Suppressor macrophage treated with lipopolysaccharide for 4 hours (primary cell): ENCODE results near the gene TLR3.
"Not testable (repeated sequence)": the region's sequence is repeated elsewhere in the genome, so short reads cannot be mapped to it uniquely, and the experiment has no call there.

ENCODE experiments used
- DNase-seq: peaks from one replicate; pipeline ENCODE4 v3.0.0-alpha.2; 2020

TLR3 gene

GRCh38 chr4:186068581-186069348, at the start of gene TLR3:
TSS of gene TLR3 (plus strand) at chr4:186069156. CDS start at chr4:186076620, 7,464 bp downstream.
- peak; percentile 72 for DNase-seq

DNA sequence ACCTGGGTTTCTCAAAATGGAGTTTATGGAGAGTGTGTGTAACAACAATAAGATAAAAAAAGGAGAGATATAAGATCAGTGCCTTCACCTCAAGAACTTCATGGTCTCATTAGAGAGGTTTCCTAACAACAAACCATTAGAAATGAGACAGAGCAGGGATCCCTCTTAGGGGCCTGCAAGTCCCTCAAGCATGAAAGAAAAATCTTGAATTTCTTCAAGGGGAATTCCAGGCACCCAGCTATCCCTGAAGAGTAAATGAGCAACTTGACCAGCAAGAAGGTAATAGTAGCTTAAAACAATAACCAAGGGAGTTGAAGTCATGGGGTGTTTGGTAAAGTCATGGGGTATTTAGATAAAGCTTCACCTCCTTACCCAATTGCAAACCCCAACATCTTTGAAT, 49.7 kb upstream of the TLR3 start:
- DNase-seq: no peak

DNA sequence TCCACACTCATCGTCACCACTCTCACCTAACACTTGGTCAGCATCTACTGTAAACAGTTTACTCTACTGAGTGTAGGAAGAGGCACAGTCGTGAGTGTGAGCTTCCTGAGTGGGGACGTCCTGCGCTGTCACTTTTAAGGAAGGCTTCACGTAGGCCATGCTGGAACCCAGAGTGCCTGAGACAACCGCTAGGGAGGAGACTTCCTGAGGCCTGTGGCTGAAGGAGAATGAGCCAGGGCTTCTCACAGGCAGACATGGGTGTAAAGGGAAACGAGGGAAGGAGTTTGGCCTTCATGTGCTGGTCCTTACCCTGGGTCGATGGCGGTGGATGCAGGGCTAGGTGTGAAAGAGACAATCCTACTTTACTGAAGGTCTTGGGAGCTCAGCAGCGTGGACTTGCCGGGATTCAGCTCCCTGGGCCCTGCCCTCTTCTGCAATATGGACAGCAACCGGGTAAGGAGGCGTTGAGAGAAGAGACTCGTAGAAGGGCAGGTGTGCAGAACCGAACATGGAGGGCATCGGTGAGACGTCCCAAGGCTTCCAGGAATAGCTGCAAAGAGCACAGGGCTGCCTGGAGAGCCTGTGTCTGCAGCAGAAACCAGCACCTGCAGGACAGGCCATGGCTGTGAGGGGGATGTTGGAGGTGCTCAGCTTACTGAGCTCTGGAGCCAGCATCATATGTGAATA, 48.7 kb upstream of the TLR3 start:
- no peak for DNase-seq

DNA sequence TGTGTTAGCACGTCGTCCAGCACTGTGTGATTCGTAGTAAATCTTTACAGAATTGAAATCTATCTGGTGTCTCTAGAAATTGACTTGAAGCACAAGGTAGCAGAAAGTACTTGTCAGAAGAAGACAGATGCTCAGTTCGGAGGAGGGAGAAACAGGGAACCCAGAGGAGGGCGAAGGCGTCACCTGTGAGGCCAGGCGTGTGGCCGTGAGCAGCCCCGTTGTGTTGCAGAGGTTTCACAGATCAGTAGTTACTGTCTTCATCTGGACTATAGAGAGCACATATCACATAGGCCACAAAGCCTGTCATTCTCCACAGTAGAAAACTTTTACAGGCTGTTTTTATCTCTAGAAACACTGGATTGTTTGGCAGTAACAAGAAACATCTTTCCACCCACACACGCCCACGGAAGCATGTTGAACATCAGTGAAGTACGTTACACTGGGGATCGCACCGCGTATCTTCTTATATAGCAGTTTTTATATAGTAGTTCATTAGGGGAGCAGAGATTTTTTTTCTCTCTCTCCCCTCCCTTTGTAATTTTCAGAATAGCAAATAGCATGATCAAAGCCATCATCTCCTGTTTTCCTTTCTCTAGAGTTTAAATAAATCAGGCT, 48.1 kb upstream of the TLR3 start:
- DNase-seq: no peak

DNA sequence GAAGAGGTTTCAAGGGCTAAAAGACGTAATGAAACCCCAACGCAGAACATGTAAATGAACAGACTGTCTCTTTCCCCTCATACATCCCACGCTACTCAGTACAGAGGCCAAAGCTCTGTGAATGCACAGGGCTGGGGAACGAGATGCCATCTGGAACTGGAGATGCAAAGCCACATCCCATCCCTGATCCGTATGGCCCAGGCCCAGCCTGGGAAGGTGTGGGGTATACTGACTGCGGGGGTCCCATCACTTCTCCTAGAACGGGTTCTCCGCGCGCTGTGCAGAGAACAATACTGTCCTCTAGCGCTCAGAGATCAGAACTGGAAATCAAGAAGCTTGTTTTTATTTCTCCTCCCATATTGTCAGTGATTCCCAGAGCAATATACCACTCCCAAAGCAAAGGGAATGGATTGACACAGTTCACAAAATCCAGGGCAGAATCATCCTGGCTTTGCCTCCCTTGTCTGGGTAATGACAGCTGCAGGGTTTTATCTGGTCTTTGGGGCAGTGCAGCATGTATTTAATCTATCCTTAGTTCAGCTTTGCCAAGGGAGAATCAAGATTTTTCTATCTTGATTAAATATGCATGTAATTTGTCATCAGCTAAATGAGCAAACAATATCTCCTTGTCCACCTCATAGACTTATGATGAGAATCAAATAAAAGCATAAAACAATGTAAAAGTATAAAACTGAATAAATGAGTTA, 47.3 kb upstream of the TLR3 start:
- peak; percentile 10 for DNase-seq

- DNase-seq: no peak
Observed at GRCh38 chr4:186023975-186024374, 45.0 kb upstream of the TLR3 start.

DNA sequence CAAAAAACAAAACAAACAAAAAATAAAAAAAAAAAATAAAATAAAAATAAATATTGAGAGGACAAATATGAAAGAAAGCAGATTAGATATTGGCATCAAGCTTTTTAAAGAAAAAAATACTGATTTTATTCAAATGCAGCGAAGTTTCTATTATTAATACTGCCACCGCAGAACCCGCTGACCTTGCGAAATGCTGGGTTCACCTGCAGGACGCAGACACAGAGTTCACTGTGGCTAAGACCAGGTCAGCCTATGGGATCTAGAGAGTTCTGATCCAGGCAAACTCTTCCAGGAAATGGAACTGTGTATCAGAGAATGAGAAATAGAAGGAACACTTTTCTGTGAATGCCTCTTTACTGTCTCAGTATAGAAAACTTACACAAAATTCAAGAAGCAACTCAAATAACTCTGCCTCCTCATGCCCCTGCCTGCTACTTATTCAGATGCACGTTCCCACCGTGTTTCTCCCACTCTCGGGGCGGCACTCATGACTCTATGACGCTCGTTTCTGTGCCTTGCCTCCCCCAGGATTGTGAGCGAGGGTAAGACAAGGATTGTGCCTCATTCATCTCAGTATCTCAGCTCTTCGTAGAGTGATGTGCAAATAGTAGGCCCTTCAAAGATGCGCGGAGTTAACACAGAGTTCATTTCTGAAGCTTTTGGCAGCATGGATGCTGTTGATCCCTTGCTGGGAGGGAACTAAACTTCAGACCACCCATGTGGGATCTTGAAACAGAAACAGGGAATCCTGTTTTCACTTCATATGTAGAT, 44.1 kb upstream of the TLR3 start:
- no peak for DNase-seq

DNA sequence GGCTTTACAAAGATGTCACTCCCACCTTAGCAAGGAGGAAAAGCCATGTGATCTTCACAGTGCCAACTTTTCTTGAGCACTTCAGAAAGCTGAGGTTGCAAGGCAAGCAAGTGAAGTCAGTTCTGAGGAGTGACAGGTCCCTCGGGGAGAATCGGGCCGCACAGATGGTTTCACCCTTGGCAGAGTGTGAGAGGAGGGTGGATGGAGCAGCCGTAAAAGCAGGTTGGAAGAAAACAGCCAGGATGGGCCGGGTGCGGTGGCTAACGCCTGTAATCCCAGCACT, 43.6 kb upstream of the TLR3 start:
- DNase-seq: no peak

DNA sequence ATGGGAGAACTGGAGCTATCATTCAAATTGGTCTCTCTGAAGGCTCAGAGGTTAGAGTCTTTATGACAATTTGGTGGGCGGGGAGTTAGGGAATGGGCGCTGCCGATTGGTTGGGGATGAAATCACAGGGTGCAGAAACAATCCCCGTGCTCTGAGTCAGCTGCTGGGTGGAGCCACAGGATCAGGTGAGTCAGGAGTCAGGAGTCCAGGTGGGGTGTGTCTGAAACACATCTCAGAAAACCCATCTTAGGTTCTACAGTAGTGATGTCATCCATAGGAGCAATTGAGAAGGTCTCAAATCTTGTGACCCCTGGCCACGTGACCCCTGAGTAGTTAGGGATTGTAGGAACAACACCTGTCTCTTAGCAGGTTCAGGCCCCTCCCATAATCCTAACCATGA, 41.6 kb upstream of the TLR3 start:
- DNase-seq: no peak

- DNase-seq: no peak
Observed at GRCh38 chr4:186029571-186030398, 39.2 kb upstream of the TLR3 start.

- no peak for DNase-seq
Observed at GRCh38 chr4:186030399-186030775, 38.6 kb upstream of the TLR3 start.

GRCh38 chr4:186030795-186031194, 38.2 kb upstream of the TLR3 start:
- DNase-seq: no peak

DNA sequence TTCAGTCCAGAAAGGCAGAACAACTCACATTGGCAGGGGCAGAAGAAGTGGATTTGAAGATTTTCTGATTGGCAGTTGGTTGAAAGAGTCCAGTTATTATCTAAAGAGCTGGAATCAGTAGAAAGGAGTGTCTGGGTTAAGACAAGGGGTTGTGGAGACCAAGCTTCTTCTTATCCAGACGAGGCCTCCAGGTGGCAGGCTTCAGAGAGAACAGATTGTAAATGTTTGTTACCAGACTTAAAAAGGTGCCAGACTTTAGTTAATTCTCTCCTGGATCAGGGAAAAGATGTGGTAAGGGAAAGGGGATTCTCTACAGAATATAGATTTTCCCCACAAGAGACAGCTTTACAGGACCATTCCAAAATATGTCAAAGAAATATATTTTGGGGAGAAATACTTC, 36.7 kb upstream of the TLR3 start:
- DNase-seq: no peak

- DNase-seq: no peak
Observed at GRCh38 chr4:186033027-186033426, 35.9 kb upstream of the TLR3 start.

DNA sequence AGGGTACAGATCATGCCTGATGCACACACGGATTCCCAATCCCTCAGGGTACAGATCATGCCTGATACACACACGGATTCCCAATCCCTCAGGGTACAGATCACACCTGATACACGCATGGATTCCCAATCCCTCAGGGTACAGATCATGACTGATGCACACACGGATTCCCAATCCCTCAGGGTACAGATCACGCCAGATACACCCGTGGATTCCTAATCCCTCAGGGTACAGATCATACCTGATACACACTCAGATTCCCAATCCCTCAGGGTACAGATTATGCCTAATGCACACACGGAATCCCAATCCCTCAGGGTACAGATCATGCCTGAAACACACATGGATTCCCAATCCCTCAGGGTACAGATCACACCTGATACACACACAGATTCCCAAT, 34.3 kb upstream of the TLR3 start:
- DNase-seq: not testable (repeated sequence)

GRCh38 chr4:186036976-186037581, 31.9 kb upstream of the TLR3 start:
- DNase-seq: no peak

DNA sequence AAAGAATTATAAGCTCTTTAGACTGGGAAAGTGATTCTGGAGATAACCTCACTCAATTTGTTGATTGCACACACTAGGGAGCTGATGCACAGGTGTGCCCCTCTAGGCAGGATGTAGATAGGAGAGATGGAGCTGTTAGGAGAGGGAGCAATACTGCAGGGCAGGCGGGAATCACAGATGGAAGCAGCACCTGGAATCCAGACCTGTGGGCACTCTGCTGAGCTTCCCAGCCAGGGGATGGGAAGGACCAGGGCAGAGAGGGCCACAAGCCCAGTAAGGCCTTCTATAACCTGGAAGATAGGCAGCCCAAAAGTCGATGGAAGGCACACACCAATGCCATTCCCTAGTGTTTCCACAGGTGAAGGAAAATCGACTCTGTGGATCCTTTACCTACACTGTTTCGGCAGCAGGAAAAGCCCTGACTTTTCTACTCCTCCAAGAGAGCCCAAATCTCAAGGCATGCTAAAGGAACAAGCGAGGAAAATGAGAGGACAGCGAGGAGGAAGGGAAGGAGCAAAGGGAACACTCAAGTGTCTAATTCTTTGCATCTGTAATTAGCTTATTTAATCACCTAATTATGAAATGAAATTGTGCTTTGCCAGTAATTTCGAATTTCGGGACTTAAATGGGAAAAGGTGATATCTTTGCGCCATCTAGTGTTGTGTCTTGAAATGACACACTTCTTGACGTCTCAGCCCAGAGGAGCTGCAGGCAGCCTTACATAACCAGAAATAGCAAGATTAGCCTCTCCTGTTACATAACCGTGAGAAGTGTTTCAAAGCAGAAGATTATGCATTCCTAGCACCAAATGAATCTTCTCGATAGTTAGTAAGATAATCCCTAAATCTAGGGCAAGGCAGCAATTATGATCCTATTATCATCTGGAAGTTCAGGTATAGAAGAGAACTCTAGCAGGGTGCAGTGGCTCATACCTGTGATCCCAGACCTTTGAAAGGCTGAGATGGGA, 31.0 kb upstream of the TLR3 start:
- peak; percentile 77 for DNase-seq

DNA sequence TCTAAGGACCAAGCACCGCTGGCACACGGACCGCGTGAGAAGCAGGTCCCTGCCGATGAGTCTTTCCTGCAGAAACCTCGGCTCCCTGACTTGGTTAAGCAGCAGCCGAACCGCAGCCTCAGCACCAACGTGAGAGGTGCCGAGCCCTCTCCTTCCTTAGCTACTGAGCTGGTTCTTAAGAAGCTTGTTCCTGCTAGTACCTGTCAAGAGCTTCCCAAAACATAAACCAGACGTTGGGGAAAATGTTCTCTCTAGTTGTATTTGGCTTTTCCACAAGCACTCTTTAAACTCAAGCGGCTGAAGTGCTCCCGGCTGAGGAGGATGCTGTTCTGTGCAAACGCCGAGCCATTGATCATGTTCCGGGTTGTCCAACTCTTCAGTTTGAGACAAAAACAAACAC, 29.3 kb upstream of the TLR3 start:
- DNase-seq: no peak

- DNase-seq: no peak
Observed at GRCh38 chr4:186040316-186040715, 28.6 kb upstream of the TLR3 start.

DNA sequence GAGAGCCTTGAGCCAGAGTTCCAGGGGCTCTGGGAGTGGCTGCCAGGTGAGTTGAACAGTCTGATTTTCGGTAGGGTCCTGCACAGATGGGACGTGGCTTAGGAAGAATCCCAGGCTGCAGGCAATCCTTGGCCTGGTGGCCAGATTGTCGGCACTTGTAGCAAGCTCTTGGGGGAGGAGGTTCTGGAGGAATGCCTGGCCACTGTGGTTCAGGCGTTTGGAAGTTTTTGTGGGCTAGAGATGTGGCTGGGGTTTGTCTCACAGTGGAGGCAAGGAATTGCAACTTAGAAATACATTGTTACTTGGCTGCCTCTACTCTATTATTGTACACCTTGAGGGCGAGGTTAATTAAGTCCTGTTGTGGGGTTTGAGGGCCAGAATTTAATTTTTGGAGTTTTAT, 21.5 kb upstream of the TLR3 start:
- DNase-seq: not testable (repeated sequence)
